Measurements from ENCODE around the gene GCK. TPM values are rescaled to one million over a fixed set of nuclear protein-coding genes. Genes with fewer than 3 reads are reported as not detected.

GCK gene
- total and polyA plus RNA-seq, 7 donors: 0.27 to 1.8 (median 0.60) TPM; not detected in 2

DNA sequence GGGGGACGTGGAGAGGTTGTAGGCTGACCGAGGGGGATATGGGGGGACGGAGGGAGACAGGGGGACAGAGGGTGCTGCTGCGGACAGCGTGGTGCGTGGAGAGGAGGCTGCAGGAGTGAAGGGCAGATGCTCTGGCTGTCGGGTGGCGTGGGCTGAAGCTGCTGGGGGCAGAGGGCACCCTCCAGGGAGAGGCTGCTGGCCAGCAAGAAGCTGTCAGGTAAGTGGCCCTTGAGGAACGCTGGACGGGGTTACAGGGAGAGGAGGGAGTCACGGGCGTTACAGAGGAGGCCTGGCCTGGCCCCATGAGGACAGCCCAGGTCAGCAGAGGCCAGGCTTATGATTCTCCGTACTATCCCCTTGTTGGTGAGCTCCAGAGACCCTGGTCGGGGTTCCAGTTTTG, 38.7 kb upstream of the GCK start:
- WGBS, 2 donors: 60 to 81% methylated on average over 14 of the region's 14 CpGs
- Histone ChIP-seq H3K36me3 (no peaks in the 10 kb centered on the region), H3K4me1 (no peaks in the 10 kb centered on the region), H3K27me3 (peaks cover 0 to 23% (median 20%) of the 10 kb centered on the region in 3 donors), H3K27ac (no peak overlapping the region), H3K4me3 (no peak overlapping the region), H3K9me3 (no peaks in the 10 kb centered on the region)
- DNase-seq: no peak
- intact Hi-C loops (cut with DNase I): no loop called here
- TF ChIP-seq EP300 (IDR thresholded peaks at IDR 0.05) (no peak), POLR2A (IDR thresholded peaks at IDR 0.05) (no peak), POLR2AphosphoS5 (IDR thresholded peaks at IDR 0.05) (no peak)
- TF ChIP-seq, protein P1, sequence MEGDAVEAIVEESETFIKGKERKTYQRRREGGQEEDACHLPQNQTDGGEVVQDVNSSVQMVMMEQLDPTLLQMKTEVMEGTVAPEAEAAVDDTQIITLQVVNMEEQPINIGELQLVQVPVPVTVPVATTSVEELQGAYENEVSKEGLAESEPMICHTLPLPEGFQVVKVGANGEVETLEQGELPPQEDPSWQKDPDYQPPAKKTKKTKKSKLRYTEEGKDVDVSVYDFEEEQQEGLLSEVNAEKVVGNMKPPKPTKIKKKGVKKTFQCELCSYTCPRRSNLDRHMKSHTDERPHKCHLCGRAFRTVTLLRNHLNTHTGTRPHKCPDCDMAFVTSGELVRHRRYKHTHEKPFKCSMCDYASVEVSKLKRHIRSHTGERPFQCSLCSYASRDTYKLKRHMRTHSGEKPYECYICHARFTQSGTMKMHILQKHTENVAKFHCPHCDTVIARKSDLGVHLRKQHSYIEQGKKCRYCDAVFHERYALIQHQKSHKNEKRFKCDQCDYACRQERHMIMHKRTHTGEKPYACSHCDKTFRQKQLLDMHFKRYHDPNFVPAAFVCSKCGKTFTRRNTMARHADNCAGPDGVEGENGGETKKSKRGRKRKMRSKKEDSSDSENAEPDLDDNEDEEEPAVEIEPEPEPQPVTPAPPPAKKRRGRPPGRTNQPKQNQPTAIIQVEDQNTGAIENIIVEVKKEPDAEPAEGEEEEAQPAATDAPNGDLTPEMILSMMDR (IDR thresholded peaks at IDR 0.05): no peak

DNA sequence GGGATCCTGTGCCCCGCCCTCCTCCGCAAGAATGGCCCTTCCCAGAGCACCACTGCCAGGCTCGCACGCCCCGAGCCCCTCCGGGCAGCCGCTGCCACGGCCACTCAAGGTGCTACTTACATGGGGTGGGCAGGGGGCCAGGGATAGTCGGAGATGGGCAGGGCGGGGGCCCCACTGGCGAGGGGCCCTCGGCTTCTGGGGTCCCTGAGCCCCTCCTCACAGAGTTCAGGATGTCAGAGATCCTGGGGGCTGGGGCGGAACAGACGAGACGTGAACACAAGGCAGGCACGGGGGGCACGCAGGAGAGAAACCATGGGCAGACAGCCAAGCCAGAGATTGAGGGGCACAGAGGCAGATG, 37.1 kb upstream of the GCK start:
- Histone ChIP-seq H3K4me1 (no peaks in the 10 kb centered on the region), H3K36me3 (no peaks in the 10 kb centered on the region), H3K27me3 (peaks cover 0 to 23% (median 20%) of the 10 kb centered on the region in 3 donors), H3K27ac (no peak overlapping the region), H3K9me3 (no peaks in the 10 kb centered on the region), H3K4me3 (no peak overlapping the region)
- intact Hi-C loops (cut with DNase I): no loop called here
- no peak for DNase-seq
- TF ChIP-seq, protein P1 (IDR thresholded peaks at IDR 0.05): no peak
- TF ChIP-seq EP300 (IDR thresholded peaks at IDR 0.05) (no peak), POLR2A (IDR thresholded peaks at IDR 0.05) (no peak), POLR2AphosphoS5 (IDR thresholded peaks at IDR 0.05) (no peak)
- WGBS, 2 donors: 50 to 60% methylated on average over 17 of the region's 17 CpGs

DNA sequence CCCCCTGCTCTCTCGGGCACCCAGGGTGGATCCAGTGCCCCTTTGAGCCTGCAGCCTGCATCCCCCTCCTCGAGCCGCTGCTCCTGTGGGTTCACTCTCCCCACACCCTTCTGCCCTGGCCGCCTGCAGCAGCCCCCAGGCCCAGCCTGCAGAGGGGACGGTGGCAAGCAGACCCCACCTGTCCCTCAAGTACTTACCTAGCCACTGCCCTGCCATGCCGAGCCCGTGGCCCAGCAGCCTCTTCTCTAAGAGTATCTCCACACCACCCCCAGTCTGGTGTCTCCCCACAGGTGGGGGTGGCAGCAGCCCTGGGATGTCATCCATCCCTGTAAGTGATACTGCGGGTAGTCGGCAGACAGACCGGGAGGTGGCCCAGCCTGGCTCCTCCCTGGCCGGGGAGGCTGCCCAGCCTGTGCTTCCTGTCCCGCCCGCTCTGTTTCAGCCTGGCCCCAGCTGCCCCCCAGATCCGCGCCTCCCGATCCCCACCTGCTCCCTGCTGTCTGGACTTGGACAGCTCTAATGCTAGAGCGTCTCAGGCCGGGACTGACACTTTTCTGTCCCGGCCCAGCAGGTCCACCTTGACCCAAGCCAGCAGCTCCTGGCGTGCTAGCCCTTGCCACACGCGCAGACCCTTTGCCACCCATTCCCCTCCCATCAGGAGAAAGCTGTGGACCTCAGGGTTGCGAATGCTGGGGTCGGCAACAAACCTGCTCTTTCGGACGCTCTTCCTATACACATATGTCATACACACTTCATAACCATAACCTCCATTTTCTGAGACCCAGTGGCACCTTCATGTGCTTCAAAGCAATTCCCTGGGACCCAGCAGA, 36.5 kb upstream of the GCK start:
- no peaks in the 10 kb centered on the region for H3K9me3 ChIP-seq
- WGBS, 2 donors: 57 to 72% methylated on average over 26 of the region's 26 CpGs
- no peaks in the 10 kb centered on the region for H3K36me3 ChIP-seq
- DNase-seq: no peak
- peaks cover 0 to 23% (median 20%) of the 10 kb centered on the region in 3 donors for H3K27me3 ChIP-seq
- intact Hi-C loops (cut with DNase I): no loop called here
- no peak overlapping the region for H3K4me3 ChIP-seq
- no peaks in the 10 kb centered on the region for H3K4me1 ChIP-seq
- H3K27ac ChIP-seq: no peak overlapping the region
- TF ChIP-seq EP300 (IDR thresholded peaks at IDR 0.05): no peak

DNA sequence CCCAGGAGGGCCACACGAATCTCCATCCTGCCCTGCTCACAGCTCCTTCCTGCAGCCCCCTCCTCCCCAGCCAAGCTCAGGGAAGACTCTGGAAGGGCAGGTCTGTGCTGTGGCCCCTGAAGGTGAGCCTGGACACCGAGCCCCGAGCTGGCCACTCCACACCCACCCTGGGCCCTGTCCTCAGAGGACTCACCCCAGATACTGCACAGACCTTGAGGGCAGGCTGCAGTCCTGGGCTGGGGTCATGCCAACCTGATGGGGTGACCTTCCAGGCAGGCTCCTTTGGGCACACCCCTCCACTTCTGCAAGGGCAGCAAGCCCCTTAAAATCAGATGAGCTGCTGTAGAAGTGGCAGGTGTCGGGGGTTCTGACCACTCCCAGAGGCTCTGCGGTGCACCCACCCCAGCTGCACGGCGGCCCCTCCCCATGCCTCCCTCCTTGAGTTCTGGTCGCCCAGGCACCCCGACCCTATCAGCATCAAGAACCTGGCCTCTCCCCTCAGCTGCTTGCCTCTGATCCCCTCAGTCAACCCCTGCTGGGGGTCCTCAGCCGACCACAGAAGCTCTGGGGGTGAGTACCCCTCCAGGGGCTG, 35.8 kb upstream of the GCK start:
- Histone ChIP-seq H3K36me3 (no peaks in the 10 kb centered on the region), H3K27ac (no peak overlapping the region), H3K27me3 (peaks cover 0 to 23% (median 20%) of the 10 kb centered on the region in 3 donors), H3K9me3 (no peaks in the 10 kb centered on the region), H3K4me1 (no peaks in the 10 kb centered on the region), H3K4me3 (no peak overlapping the region)
- TF ChIP-seq POLR2A (IDR thresholded peaks at IDR 0.05): no peak
- no peak for TF ChIP-seq POLR2AphosphoS5 (IDR thresholded peaks at IDR 0.05)
- TF ChIP-seq, protein P1 (IDR thresholded peaks at IDR 0.05): no peak
- TF ChIP-seq EP300 (IDR thresholded peaks at IDR 0.05): no peak
- WGBS, 2 donors: 65 to 74% methylated on average over 10 of the region's 10 CpGs
- intact Hi-C loops (cut with DNase I): no loop called here
- DNase-seq: no peak

DNA sequence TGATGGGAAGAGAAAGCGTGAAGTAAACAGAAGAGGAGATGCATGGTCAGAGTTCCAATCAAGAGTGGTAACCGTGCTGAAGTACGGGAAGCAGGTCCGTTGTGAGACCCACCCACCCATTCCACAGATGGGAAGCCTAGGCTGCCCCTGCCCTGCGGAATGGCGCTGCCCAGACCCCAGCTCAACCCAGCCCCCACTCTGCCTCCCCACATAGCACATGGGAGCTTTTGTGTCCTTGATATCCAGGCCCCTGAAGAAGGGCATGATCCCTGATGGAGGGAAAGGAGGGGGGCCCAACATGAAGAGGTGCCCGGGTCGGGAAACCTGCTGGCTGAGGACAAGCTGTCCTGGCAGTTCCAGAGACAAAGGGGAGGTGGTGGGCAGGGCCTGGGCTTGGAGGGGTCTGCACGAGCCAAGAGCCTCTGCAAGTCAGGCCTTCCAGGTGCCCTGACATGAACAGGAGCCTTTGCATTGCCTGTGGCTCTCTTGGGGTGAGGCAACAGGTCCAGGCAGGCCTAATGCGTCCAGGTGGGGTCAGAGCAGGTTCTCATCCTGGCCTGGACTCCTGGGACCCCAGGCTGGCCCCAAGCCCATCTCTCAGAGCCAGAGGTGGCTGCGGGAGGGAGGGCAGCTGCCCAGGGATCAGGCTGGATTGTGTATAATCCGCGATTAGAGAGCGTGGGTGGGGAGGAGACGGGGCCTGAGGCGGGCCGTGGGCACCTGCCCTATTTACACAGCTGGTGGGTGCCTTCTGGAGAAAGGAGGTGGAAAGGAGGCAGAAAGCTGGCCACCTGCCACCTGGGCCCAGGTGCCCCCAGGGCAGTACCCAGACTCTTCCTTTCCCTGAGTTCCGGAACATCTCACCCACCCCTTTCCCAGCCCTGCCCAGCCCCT, 35.1 kb upstream of the GCK start:
- WGBS, 2 donors: 50 to 77% methylated on average over 18 of the region's 18 CpGs
- Histone ChIP-seq H3K9me3 (no peaks in the 10 kb centered on the region), H3K36me3 (no peaks in the 10 kb centered on the region), H3K4me1 (no peaks in the 10 kb centered on the region), H3K27me3 (peaks cover 0 to 25% (median 20%) of the 10 kb centered on the region in 3 donors), H3K4me3 (no peak overlapping the region), H3K27ac (no peak overlapping the region)
- intact Hi-C loops (cut with DNase I): no loop called here
- no peak for TF ChIP-seq POLR2A (IDR thresholded peaks at IDR 0.05)
- no peak for TF ChIP-seq POLR2AphosphoS5 (IDR thresholded peaks at IDR 0.05)
- TF ChIP-seq, protein P1 (IDR thresholded peaks at IDR 0.05): no peak
- TF ChIP-seq EP300 (IDR thresholded peaks at IDR 0.05): no peak
- no peak for DNase-seq

Measured in sigmoid colon (tissue), 7 donors.